HG03342 (cell line): Measurements from ENCODE around the gene ZHX3.
"Not testable (repeated sequence)": the region's sequence is repeated elsewhere in the genome, so short reads cannot be mapped to it uniquely, and the experiment has no call there.

ENCODE experiments used
- ATAC-seq: cut with Tn5 transposase; IDR thresholded peaks from one replicate; pipeline ENCODE4 v1.9.1; 2021; ENCODE audit warnings: mild to moderate bottlenecking, moderate library complexity; ENCODE audit not compliant: unreplicated experiment

ZHX3 gene

DNA sequence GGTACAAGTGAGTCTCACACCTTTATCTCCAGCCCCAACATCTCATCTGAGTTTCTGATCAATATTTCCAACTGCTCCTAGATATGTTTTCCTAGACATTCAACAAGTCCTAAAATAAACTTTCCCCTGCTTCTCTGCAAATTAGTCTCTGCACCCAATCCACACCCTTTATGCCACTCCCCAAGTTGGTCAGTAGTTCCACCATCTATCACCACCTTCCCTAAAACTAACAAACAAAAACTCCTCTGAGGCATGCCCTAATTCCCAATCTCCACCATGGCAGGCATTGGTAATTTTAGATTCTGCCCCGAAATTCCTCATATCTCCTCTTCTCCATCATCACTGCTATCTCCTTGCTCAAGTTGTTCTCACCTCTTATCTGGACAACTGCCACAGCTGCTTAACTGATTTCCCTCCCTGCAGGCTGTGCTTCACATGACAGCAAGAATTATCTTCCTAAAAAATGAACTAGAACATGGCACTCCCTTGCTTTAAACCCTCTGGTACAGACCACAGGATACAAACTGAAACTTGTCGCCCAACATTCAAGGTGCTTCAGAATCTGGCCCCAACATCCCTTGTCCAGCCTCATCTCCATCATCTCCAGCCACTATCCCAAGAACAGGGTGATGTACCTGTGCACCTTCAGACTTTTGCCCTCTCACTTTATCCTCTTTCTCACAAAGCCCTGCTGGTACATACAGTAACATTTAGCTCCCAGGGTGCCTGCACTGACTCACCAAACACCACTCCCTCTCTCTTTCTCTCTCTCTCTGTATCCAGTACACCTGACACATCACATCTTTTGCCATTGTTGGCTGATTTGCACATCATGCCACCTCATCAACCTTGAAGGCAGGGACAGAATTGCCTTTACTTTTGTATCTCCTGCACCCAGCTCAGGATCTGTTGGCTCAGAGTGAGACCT, 55.5 kb downstream of the ZHX3 start:
- ATAC-seq: no peak

DNA sequence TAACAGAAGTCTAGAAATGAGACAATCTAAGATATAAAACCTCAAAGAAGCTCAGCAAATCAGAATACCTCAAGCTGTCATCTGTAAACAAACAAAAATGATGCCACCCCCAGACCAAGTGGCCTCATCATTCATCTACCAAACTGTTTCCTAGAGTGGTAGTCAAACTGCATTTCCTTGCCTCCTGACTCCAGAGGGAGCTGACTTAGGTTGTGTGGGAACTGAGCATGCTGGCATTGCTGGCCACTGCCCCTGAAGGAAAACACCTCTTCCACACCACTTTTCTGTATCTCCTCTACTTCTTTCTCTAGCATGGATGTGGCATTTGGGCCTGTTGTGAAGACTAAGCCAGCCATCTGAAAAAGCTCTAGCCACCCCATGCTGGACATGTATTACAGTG, 56.3 kb downstream of the ZHX3 start:
- no peak for ATAC-seq

DNA sequence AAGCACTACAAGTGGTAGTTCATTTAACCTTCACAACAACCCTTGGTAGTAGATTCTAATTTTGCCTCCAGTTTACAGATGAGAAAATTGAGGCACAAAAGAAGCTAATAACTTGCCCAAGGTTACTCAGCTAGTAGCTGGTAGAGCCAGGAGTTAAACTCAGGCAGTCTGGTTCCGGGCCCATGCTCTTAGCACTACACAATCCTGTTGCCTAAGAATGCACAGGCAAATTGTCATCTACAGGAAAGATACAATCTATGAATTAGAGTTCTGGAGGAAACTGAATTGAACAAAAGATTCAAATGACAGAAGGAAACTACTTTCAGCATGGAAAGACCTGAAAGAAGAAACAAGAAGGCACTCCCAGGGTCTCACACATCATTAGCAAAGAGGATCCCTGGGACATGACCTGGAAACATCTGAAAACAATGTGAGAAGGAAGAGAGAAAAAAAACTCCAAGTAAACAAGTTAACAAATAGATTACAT, 56.8 kb downstream of the ZHX3 start:
- ATAC-seq: no peak

DNA sequence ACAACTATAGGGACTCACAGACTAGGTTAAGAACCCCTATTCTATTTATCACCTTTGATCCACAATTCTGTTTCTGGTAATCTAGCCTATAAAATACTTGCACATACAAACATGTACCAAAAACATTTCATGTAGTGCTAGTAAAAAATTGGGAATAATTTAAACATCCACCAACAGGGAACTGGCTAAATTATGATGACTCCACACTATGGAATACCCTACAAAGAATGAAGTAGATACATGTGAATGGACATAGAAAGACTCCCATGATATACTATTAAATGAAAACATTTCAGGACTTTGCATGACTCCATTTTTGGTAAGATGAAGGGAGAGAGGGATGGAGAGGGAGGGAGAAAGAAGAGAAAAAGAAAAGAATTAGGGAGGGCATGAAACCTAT, 58.2 kb downstream of the ZHX3 start:
- no peak for ATAC-seq

DNA sequence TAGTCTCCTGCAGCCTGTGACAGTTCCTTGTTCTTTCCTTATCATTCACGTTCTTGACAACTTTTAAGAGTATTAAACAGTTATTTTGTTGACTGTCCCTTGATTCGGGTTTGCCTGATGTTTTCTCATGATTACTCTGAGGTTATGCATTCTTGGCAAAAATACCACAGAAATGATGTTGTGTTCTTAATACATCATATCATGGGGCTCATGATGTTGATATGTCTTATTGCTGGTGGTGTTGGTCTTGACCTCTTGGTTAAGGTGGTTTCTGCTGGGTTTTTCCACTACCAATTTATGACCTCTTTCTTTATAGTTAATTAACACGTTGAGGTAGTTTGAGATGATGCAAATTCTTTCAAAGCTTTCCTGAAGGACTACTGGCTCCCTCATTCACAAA, 59.1 kb downstream of the ZHX3 start:
- ATAC-seq: no peak

DNA sequence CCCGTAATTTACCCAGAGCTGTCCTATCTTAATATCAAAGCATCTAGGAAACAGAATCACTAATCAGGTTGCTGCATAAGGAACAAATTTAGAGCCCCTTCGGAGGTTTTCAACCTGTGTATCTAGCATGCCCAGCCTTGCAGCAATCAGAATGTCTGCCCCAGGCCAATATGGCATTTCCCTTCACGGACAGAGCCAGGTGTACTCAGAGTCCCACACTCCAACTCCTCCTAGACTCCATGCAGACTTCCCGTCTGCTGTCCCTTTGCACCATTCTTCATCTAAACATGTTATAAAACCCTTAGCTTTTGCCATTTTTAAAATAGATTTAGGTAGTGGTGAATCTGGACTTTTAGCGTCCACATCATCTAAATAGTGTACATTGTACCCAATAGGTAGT, 61.0 kb downstream of the ZHX3 start:
- no peak for ATAC-seq

DNA sequence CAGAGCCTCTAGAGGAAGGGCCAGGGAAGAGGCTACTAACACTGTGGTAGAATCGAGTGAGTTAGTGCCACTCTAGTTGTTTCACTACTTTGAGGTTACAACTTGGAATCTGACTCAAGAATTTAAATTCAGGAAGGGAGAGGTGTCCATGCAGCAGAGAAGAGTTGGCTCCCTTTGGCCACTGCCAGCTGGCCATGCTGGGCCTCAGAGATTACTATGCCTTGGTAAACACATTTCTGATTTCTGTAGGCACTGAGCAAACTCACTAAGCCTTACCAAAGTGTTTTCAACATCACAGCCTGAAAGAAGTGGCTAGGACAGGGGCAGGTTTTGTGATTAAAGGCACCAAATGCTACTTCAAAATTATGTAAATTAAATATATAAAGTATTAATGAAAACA, 61.9 kb downstream of the ZHX3 start:
- no peak for ATAC-seq

DNA sequence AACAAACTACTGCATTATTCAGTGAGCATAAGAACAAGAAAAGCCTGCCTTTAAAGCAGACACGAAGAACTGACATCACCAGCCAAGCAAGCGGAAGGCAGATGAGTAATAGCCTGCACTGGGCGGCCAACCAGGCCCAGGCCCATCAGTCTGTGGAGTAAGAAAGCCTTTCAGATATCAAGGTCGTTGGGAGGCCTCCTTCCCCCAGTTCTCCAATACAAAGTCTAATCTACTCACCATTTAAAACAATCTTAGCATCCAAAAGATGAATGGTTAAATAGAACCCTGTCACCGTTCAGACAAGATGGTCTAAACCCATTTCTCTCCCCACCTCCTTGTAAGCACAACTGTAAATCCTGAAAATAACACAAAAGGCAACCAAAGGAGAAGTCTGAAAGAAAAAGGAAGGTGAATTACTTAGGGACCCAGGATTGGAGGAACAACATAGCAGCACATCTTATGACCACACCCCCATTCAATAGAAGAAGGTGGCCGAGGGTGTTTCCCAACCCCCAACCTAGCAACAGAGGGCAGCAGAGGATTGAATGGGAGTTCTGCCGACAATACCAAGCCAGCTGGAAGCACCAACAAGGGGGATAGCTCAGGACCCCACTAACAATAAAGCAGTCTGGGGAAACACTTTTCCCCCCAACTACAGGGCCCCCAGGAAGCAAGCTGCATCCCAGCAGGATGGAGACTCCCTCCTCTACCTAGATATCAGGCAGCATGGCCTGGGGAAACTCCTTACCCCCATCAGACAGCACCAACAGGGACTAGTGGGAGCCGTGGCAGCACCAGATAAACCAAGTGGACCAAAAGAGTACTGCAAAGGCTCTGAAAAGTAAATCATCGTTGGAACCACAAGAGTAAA, 67.9 kb downstream of the ZHX3 start:
- peak; percentile 77 for ATAC-seq

DNA sequence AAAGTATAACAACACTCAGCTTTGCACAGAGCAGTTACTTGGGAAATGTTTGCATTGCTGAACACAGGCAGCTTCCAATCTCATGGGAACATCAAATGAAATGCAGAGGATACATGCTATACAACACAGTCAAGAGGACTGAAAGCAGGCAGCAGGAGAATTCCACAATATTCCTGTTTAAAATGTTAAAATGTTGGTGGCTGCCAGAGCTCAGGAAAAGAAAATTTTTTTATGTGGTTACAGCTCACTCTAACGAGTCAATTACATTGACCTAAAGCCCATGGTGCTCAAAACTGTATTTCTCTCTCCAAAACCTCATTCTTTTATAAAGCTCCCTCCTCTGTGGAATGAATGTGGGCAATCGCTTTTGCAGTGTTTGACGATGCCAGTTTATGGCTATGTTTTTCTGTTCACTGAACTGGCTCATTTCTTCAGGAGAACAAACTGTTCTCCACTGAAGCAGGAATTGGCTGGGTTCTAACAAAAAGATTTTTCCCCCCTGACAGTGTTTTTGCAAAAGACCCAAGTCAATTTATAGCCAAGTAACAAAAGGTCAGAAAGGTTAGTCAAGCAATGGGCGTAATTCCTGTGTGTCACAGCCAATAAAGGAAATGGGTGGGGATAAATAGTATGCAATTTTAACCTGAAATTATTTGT, 69.0 kb downstream of the ZHX3 start:
- ATAC-seq: no peak

DNA sequence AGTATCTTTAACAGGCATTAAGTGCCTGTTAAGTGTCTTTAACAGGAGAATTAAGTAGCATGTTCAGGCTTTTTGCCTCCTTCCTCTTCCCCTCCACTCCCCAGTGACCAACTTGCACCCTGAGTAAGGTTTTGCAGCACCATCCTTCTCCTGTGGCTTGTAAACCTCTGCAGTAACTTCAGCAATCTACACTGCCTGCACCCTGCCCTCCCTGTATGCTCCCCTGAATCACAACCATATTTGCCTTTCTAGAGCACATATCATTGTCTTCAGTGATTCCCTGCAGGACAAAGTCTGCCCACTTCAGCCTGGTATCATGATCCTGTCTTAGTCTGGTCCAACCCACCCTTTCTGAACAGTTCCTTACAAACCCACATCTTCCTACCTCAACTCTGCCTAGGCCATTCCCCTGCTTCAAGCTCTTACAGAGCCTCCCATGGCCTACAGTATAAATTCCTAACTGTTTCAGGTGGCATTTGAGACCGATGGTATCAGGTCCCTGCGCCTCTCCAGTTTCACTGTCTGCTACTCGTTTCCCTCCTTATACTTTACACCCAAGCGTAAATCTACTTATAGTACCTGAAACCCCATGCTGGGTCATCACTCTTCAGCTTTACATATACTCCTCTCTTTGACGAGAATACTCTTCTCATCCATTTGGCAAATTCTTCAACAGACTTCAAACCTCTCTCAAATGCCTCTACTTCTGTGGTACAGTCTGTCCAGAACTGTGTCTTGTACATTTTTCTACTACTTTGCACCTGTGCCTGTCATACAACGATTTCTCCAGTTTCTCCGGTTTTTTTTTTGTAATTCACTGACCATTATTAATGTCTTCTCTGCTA, 69.8 kb downstream of the ZHX3 start:
- ATAC-seq: no peak

DNA sequence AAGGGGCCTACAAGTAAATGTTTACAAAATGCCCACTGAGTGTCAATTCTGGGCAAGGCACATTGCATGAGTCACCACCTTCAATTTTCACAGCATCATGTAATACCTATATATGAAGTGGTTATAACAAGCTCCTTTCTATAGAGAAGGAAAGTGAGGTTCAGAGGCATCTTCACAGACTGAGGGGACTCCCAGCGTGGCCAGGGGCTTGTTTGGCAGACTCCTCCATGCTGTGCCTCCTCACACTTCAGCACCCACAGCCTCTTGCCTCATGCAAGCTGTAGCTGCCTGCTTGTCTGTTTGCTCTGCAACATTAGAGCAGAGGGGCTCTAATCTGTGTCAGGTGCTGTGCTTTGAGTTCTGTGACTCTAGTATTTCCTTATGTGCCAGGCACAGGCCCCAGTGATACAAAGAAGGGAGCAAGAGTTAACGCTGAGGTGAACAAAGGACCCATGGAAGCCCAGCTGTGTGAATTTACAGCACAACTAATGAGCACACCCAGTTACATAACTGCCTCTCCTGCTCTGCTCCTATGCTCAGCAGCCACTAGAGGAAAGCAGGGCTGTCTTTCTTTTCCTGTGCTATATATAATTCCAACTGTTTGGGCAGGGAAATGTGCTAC, 72.3 kb downstream of the ZHX3 start:
- no peak for ATAC-seq

DNA sequence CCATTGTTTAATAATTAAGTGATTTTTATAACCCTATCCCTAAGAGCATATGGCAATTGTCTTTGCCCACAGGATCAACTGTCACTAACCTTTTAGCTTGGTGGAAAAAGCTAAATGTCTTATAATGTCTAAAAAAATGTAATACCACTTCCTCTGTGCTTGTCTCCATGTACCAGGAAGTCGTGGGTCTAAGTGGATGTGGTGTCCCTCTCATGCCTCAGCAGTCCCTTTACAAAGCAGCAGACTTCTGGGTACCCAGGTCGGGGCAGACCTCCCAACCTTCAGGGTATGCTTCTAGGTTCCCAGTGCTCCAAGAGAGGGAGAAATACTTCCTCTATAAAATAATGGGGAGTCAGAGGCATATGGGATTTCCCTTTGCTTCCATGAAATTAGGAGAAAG, 74.7 kb downstream of the ZHX3 start:
- no peak for ATAC-seq

DNA sequence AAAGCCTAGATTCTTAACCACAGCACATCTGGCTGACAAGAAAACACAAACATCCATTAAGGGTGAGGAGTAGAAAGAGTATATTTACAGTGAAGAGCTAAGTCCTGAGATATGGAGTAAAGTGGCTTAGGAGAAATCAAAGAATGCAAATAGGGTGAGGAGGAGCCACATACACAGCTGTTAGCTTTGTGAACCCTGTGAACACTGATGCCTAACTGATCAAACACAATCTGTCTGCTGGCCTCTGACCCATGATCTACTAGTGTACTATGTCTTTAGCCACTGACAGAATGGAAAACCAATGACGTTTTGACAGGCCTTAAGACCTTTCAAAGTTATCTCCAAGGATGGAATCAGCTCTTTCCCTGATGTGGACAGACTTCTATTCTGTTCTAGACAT, 75.2 kb downstream of the ZHX3 start:
- no peak for ATAC-seq

DNA sequence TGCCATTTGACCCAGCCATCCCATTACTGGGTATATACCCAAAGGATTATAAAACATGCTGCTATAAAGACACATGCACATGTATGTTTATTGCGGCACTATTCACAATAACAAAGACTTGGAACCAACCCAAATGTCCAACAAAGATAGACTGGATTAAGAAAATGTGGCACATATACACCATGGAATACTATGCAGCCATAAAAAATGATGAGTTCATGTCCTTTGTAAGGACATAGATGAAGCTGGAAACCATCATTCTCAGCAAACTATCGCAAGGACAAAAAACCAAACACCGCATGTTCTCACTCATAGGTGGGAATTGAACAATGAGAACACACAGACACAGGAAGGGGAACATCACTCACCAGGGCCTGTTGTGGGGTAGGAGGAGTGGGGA, 80.3 kb downstream of the ZHX3 start:
- not testable (repeated sequence) for ATAC-seq

DNA sequence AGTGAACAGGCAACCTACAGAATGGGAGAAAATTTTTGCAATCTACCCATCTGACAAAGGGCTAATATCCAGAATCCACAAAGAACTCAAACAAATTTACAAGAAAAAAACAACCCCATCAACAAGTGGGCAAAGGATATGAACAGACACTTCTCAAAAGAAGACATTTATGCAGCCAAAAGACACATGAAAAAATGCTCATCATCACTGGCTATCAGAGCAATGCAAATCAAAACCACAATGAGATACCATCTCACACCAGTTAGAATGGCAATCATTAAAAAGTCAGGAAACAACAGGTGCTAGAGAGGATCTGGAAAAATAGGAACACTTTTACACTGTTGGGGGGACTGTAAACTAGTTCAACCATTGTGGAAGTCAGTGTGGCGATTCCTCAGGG, 80.7 kb downstream of the ZHX3 start:
- ATAC-seq: not testable (repeated sequence)

DNA sequence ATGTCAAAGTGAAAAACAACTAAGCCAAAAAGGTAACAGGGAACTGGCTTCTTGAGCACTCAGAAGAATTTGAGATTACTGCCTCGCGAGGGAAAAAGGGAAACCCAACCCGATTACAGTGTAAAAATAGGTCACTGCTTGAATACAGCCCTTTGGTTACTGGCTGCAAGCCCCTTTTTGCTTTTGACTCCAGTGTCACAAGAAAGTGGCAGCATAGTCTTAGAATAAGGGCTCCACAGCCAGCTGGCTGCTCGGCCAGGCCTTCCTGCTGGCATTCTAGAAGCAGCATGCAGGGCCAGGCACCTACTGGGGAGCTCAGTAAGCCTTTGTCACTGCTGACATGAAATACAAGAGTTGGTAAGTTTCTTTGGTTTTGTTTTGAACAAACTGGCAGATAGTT, 83.0 kb downstream of the ZHX3 start:
- no peak for ATAC-seq

DNA sequence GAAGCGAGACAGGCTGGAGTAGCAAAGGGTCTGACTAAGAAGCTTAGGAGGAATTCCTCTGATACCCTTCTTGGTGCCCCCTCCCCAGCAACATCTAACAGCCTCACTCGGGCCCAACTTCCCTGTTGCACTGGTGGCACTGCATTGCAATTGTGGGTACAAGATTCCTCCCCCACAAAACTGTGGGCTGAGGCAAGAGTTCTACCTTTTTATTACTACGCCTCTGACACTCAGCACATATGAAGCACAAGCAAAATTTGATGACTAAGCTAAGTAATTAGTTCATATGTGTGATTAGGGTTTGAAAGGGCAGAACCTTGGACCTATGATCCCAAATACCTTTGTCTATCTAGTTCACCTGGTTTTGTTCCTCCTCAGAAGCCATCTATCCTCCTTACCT, 83.5 kb downstream of the ZHX3 start:
- no peak for ATAC-seq

DNA sequence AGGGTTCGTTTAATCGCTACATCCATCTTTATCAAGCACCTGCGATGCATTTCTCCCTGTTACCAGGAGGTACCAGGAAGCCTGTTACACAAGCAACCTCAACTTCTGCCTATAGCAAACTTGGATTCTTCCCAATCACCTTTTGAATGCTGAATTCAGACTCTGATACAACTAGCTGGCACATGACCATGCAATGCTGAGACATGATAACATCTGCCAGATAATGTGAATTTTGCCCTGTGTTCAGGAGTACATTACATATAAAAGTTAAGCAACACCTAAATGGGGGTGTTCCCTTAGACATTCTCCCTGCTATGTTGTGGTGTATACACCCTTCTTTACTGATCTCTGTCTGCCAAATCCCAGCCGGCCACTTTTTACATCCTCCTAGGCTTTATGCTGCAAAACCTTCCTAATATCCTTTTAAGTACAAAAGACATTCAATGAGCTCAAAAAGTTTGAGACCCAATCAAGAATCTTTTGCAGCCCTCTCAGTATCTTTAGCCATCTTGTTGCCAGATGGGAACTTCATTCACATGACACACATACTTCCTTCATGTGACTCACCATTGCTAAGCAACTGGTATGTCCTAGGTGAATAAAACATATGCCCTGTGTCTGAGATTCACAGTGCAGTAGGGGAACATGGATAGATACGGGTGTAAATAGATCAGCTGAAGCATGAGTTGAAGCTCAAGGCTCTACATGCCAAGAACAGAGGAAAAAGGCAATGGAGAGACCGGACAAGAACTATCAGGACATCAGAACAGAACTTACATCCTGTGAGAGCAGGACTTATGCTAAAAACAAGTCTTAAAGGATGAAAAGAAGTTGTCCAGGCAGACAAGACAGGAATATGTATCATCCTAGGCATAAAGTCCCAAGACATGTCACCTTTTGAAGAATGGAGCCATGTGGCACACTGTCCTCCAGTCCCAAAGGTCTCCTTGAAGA, 84.3 kb downstream of the ZHX3 start:
- no peak for ATAC-seq

DNA sequence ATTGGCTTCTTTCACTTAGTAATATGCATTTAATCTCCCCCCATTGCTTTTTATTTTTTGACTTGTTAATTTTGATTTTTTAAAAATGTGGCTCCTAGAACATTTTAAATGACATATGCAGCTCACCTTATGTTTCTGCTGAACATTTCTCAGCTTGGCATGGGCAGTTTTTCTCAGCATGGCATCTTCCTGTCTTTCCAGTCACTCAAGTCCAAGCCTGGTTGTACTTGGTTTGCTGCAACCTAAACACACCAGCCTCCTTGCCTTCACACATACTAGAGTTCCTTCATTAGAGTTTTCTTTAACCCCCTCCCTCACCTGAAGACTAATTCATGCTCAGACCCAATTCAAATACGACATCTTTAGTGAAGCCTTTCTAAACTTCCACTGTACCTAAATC, 86.4 kb downstream of the ZHX3 start:
- no peak for ATAC-seq
